ENCODE data around the gene CALN1.

- TF ChIP-seq, protein P1, sequence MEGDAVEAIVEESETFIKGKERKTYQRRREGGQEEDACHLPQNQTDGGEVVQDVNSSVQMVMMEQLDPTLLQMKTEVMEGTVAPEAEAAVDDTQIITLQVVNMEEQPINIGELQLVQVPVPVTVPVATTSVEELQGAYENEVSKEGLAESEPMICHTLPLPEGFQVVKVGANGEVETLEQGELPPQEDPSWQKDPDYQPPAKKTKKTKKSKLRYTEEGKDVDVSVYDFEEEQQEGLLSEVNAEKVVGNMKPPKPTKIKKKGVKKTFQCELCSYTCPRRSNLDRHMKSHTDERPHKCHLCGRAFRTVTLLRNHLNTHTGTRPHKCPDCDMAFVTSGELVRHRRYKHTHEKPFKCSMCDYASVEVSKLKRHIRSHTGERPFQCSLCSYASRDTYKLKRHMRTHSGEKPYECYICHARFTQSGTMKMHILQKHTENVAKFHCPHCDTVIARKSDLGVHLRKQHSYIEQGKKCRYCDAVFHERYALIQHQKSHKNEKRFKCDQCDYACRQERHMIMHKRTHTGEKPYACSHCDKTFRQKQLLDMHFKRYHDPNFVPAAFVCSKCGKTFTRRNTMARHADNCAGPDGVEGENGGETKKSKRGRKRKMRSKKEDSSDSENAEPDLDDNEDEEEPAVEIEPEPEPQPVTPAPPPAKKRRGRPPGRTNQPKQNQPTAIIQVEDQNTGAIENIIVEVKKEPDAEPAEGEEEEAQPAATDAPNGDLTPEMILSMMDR (conservative IDR thresholded peaks at IDR 0.05), result no peak
- TF ChIP-seq ZFX (IDR thresholded peaks at IDR 0.05), result no peak
Measured at GRCh38 chr7:72345208-72345727, 66.9 kb downstream of the CALN1 start.
